ENCODE results near the gene FLCN.

DNA sequence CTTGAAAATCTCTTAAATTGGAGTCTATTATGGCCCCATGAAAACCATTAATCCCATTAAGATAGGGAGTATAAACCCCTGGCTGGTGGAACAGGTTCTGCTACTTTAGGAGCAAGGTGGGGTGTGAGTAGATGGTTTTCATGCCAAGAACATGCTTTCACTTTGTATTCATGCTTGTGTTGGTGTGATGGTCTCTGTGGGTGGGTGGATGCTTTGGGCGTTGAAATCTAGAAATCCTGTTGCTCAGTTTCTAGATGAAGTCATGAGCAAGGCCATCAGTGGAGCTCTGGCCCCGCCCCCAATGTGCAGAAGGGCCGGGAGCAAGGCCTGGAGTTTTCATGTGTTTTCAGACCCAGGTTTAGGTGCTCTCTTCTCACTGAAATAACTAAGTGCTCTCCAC lies 50.9 kb downstream of the FLCN start:
- TF ChIP-seq, protein P1, sequence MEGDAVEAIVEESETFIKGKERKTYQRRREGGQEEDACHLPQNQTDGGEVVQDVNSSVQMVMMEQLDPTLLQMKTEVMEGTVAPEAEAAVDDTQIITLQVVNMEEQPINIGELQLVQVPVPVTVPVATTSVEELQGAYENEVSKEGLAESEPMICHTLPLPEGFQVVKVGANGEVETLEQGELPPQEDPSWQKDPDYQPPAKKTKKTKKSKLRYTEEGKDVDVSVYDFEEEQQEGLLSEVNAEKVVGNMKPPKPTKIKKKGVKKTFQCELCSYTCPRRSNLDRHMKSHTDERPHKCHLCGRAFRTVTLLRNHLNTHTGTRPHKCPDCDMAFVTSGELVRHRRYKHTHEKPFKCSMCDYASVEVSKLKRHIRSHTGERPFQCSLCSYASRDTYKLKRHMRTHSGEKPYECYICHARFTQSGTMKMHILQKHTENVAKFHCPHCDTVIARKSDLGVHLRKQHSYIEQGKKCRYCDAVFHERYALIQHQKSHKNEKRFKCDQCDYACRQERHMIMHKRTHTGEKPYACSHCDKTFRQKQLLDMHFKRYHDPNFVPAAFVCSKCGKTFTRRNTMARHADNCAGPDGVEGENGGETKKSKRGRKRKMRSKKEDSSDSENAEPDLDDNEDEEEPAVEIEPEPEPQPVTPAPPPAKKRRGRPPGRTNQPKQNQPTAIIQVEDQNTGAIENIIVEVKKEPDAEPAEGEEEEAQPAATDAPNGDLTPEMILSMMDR (IDR thresholded peaks at IDR 0.05; ENCODE audit: low read depth, low read length, missing input control): no peak
- TF ChIP-seq JUND (IDR thresholded peaks at IDR 0.05) (no peak), RAD21 (IDR thresholded peaks at IDR 0.05) (no peak), GABPA (IDR thresholded peaks at IDR 0.05 in 1 of 2, conservative IDR thresholded peaks at IDR 0.05 in 1 of 2) (no peak), TAF1 (conservative IDR thresholded peaks at IDR 0.05) (no peak), EGR1 (IDR thresholded peaks at IDR 0.05; ENCODE audit: low read depth in 2 of 2) (no peak)
- TF ChIP-seq, protein P2, sequence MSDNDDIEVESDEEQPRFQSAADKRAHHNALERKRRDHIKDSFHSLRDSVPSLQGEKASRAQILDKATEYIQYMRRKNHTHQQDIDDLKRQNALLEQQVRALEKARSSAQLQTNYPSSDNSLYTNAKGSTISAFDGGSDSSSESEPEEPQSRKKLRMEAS (IDR thresholded peaks at IDR 0.05): no peak
- TF ChIP-seq, protein P3, sequence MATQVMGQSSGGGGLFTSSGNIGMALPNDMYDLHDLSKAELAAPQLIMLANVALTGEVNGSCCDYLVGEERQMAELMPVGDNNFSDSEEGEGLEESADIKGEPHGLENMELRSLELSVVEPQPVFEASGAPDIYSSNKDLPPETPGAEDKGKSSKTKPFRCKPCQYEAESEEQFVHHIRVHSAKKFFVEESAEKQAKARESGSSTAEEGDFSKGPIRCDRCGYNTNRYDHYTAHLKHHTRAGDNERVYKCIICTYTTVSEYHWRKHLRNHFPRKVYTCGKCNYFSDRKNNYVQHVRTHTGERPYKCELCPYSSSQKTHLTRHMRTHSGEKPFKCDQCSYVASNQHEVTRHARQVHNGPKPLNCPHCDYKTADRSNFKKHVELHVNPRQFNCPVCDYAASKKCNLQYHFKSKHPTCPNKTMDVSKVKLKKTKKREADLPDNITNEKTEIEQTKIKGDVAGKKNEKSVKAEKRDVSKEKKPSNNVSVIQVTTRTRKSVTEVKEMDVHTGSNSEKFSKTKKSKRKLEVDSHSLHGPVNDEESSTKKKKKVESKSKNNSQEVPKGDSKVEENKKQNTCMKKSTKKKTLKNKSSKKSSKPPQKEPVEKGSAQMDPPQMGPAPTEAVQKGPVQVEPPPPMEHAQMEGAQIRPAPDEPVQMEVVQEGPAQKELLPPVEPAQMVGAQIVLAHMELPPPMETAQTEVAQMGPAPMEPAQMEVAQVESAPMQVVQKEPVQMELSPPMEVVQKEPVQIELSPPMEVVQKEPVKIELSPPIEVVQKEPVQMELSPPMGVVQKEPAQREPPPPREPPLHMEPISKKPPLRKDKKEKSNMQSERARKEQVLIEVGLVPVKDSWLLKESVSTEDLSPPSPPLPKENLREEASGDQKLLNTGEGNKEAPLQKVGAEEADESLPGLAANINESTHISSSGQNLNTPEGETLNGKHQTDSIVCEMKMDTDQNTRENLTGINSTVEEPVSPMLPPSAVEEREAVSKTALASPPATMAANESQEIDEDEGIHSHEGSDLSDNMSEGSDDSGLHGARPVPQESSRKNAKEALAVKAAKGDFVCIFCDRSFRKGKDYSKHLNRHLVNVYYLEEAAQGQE (IDR thresholded peaks at IDR 0.05): no peak
- TF ChIP-seq, protein P4, sequence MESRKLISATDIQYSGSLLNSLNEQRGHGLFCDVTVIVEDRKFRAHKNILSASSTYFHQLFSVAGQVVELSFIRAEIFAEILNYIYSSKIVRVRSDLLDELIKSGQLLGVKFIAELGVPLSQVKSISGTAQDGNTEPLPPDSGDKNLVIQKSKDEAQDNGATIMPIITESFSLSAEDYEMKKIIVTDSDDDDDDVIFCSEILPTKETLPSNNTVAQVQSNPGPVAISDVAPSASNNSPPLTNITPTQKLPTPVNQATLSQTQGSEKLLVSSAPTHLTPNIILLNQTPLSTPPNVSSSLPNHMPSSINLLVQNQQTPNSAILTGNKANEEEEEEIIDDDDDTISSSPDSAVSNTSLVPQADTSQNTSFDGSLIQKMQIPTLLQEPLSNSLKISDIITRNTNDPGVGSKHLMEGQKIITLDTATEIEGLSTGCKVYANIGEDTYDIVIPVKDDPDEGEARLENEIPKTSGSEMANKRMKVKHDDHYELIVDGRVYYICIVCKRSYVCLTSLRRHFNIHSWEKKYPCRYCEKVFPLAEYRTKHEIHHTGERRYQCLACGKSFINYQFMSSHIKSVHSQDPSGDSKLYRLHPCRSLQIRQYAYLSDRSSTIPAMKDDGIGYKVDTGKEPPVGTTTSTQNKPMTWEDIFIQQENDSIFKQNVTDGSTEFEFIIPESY (IDR thresholded peaks at IDR 0.05): no peak
